K562 (cell line): ENCODE measurements around the gene ROM1. TPM values are rescaled to one million over a fixed set of nuclear protein-coding genes. Genes with fewer than 3 reads are reported as not detected.

Experiments used
- CHCHD3 ChIP-seq: fragments of 250-450 bp; sonication (Bioruptor Pico); IDR thresholded peaks from 2 replicates; pipeline ENCODE4 v2.1.2; 2022; ENCODE audit warnings: mild to moderate bottlenecking
- ELF1 ChIP-seq: fragments of 200-800 bp; sonication (Bioruptor generic); IDR thresholded peaks from 2 replicates; pipeline ENCODE4 v1.6.1; 2016; ENCODE audit warnings: missing genetic modification characterization, missing compliant biosample characterization
- ELF2 ChIP-seq: fragments of 250-450 bp; sonication (Bioruptor Pico); IDR thresholded peaks from 2 replicates; pipeline ENCODE4 v1.5.0; 2021; ENCODE audit warnings: mild to moderate bottlenecking
- FOXM1 ChIP-seq, 2 experiments: fragments of 450-650 bp in 1 of 2; sonication (generic) in 1 of 2; formaldehyde crosslinking in 1 of 2; IDR thresholded peaks; 2 replicates each; pipeline versions ENCODE4 v1.6.1 to v1.9.0; 2017 to 2022; ENCODE audit warnings: low read depth in 2 of 2, mild to moderate bottlenecking in 2 of 2, missing genetic modification reagents in 1 of 2, moderate library complexity in 1 of 2
- HMG20A ChIP-seq: fragments of 450-650 bp; formaldehyde crosslinking; conservative IDR thresholded peaks from 2 replicates; pipeline ENCODE4 v1.4.0; 2020; ENCODE audit warnings: mild to moderate bottlenecking, mixed read lengths
- HNRNPLL ChIP-seq: fragments of 200-400 bp; formaldehyde crosslinking; IDR thresholded peaks from 2 replicates; pipeline ENCODE4 v1.6.1; 2017; ENCODE audit warnings: low read length, low read depth, mild to moderate bottlenecking; ENCODE audit not compliant: poor library complexity, severe bottlenecking
- ILK ChIP-seq: fragments of 450-650 bp; IDR thresholded peaks from 2 replicates; pipeline ENCODE4 v1.6.1; 2016; ENCODE audit warnings: missing genetic modification characterization, low read depth, mild to moderate bottlenecking, missing compliant biosample characterization, moderate library complexity, borderline replicate concordance
- KLF6 ChIP-seq: fragments of 250-450 bp; sonication (Bioruptor Pico); IDR thresholded peaks from 2 replicates; pipeline ENCODE4 v1.4.0; 2020; ENCODE audit warnings: mild to moderate bottlenecking, moderate library complexity, borderline replicate concordance
- MAZ ChIP-seq, 2 experiments: fragments of 450-650 bp in 1 of 2; sonication (generic) in 1 of 2; formaldehyde crosslinking; IDR thresholded peaks in 1 of 2; conservative IDR thresholded peaks in 1 of 2; 2 replicates each; pipeline versions ENCODE4 v1.4.0 to v1.5.0; 2020; ENCODE audit warnings: mild to moderate bottlenecking in 1 of 2, missing genetic modification reagents in 1 of 2
- MTA2 ChIP-seq: fragments of 450-650 bp; IDR thresholded peaks from 2 replicates; pipeline ENCODE4 v1.6.1; 2016; ENCODE audit warnings: low read depth
- PCBP1 ChIP-seq: fragments of 200-400 bp; formaldehyde crosslinking; IDR thresholded peaks from 2 replicates; pipeline ENCODE4 v1.6.1; 2018; ENCODE audit warnings: mild to moderate bottlenecking, low read depth, low read length; ENCODE audit not compliant: poor library complexity, severe bottlenecking
- SMC3 ChIP-seq: conservative IDR thresholded peaks from 2 replicates; pipeline ENCODE4 v1.6.1; 2011; ENCODE audit warnings: low read depth, low read length, improper control_type of control experiment; ENCODE audit not compliant: insufficient read depth
- YY1 ChIP-seq, 3 experiments: IDR thresholded peaks; 2 replicates each; pipeline ENCODE4 v1.6.1; 2011; ENCODE audit warnings: low read length in 2 of 3, mild to moderate bottlenecking in 2 of 3, moderate library complexity in 2 of 3, borderline replicate concordance in 1 of 3, control low read depth in 1 of 3, low read depth in 1 of 3; ENCODE audit not compliant: insufficient read depth in 3 of 3, insufficient replicate concordance in 2 of 3, control insufficient read depth in 1 of 3, insufficient read length in 1 of 3; ENCODE audit errors: extremely low read depth in 1 of 3
- ZNF717 ChIP-seq: fragments of 250-450 bp; sonication (Bioruptor Pico); IDR thresholded peaks from 2 replicates; pipeline ENCODE4 v1.5.0; 2021
- ZNF830 ChIP-seq: fragments of 250-450 bp; sonication (Bioruptor Pico); IDR thresholded peaks from 2 replicates; pipeline ENCODE4 v1.5.0; 2021; ENCODE audit warnings: mild to moderate bottlenecking
- polyA plus RNA-seq, 8 experiments: library from polyadenylated mRNA; depleted of rRNA in 4 of 8; stranded (reverse) in 5 of 8; unstranded in 3 of 8; fragments of >200 nt; fragmentation: Nextera tagmentation in 2 of 8; fragmentation: Illumina TruSeq in 1 of 8; extraction: Ambion mirVana in 2 of 8; extraction: Trizol in 1 of 8; gene quantifications; 2 replicates each; pipeline versions ENCODE4 v1.2.1 to v1.2.3, GENCODE V29; 2011 to 2014; ENCODE audit warnings: inconsistent platforms in 1 of 8, missing spikeins in 1 of 8
- total RNA-seq, 7 experiments: library from RNA; depleted of rRNA in 6 of 7; stranded (reverse); fragments of >200 nt in 6 of 7; fragmentation: Illumina TruSeq in 2 of 7; extraction: Trizol in 2 of 7; gene quantifications; 2 replicates each; pipeline versions ENCODE4 v1.2.1 to v1.2.3, GENCODE V29; 2011 to 2021; ENCODE audit warnings: low replicate concordance in 1 of 7
- TF ChIP-seq, protein P1 (sequence below), 3 experiments: fragments of 200-800 bp in 1 of 3; sonication (Bioruptor generic) in 1 of 3; sonication (generic) in 1 of 3; formaldehyde crosslinking in 1 of 3; IDR thresholded peaks; 2 replicates each; pipeline versions ENCODE4 v1.6.1 to v1.8.0; 2016 to 2022; ENCODE audit warnings: mild to moderate bottlenecking in 2 of 3, missing compliant biosample characterization in 2 of 3, missing genetic modification characterization in 2 of 3, missing genetic modification reagents in 1 of 3
- TF ChIP-seq, protein P2 (sequence below): fragments of 450-650 bp; IDR thresholded peaks from 2 replicates; pipeline ENCODE4 v1.6.1; 2016
- TF ChIP-seq, protein P3 (sequence below), 3 experiments: fragments of 200-800 bp in 1 of 3; fragments of 250-450 bp in 1 of 3; fragments of 450-650 bp in 1 of 3; sonication (Bioruptor Pico) in 1 of 3; sonication (Bioruptor generic) in 1 of 3; formaldehyde crosslinking in 1 of 3; IDR thresholded peaks; 2 replicates each; pipeline versions ENCODE4 v1.6.1 to v1.8.0; 2016 to 2022; ENCODE audit warnings: mild to moderate bottlenecking in 2 of 3, missing genetic modification characterization in 2 of 3, missing compliant biosample characterization in 1 of 3, moderate library complexity in 1 of 3

ROM1 gene
- total and polyA plus RNA-seq, 9 of the 15 experiments (the other 6 are each of a cell fraction or from before 2014, with no cell fraction given): 0.75 to 4.0 (median 2.6) TPM

DNA sequence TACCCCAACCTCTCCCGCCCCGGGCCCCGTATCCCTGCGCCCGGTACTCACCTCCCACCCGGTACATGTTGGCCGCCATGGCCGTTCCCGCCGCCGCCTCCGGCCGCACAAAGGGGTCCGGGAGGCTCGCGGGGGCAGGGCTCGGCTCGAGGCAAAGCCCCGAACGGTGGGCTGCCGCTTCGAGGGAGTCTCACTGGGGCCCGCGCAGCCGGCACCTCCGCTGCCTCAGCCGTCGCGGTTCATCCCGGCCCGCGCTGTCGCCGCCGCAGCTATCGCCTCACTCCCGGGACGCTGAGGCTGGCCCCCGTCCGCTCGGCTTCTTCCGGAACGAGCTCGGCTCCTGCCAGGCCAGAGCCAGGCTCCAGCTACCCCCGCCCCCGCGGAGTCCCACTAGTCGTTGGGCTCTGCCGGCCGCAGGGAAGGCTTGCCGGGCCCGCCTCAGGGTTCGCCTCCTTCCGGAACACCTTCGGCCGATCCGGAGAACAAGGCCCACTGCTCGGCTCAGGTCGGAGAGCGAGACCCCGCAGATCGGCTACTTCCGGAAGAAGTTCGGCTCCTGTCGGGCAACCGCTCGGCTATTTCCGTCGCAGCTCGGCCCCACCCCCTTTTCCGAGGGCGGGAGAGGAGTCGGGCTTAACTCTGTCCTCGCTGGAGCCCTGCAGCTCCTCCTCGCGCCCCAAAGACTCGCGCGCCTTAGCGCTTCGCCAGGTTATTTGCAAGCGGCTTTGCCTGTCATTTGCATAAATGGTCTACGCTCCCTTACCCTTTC lies 11.5 kb upstream of the ROM1 start, which contains the start of gene MTA2 (continued):
- TF ChIP-seq ZNF717 (CRISPR knock-in tag) (no peak), FOXM1 (IDR thresholded peaks at IDR 0.05; ENCODE audit: low read depth) (peak; percentile 65; the same call in 1 of the 2 replicates), FOXM1 (CRISPR knock-in tag; IDR thresholded peaks at IDR 0.05; ENCODE audit: low read depth) (peak; percentile 28; the same call in 1 of the 2 replicates), ILK (tag) (no peak), ZNF830 (CRISPR knock-in tag) (0 out of 2 replicates have a peak, but pooled peaks have one; percentile 36), MTA2 (0 out of 2 replicates have a peak, but pooled peaks have one; percentile 11), ELF1 (tag) (peak; percentile 37; the same call in 1 of the 2 replicates), PCBP1 (peak; percentile 50), YY1 (IDR thresholded peaks at IDR 0.05; ENCODE audit: borderline replicate concordance in 1 of 3, control insufficient read depth in 1 of 3, extremely low read depth in 1 of 3, insufficient read depth in 3 of 3, insufficient read length in 1 of 3, insufficient replicate concordance in 2 of 3, low read depth in 1 of 3, low read length in 2 of 3) (peak in 2 of 3 experiments; percentile 75 to 80), SMC3 (0 out of 2 replicates have a peak, but pooled peaks have one; percentile 2), HNRNPLL (peak; percentile 37), CHCHD3 (CRISPR knock-in tag) (0 out of 2 replicates have a peak, but pooled peaks have one; percentile 21), KLF6 (CRISPR knock-in tag) (no peak), ELF2 (0 out of 2 replicates have a peak, but pooled peaks have one; percentile 27), MAZ (CRISPR knock-in tag; conservative IDR thresholded peaks at IDR 0.05 in 1 of 2, IDR thresholded peaks at IDR 0.05 in 1 of 2) (peak; percentile 72 to 89), HMG20A (CRISPR knock-in tag) (no peak)
- TF ChIP-seq, protein P1, sequence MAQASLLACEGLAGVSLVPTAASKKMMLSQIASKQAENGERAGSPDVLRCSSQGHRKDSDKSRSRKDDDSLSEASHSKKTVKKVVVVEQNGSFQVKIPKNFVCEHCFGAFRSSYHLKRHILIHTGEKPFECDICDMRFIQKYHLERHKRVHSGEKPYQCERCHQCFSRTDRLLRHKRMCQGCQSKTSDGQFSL (CRISPR knock-in tag; IDR thresholded peaks at IDR 0.05): 0 out of 2 replicates have a peak, but pooled peaks have one; percentile 51
- TF ChIP-seq, protein P1 (tag; IDR thresholded peaks at IDR 0.05): no peak
- TF ChIP-seq, protein P2, sequence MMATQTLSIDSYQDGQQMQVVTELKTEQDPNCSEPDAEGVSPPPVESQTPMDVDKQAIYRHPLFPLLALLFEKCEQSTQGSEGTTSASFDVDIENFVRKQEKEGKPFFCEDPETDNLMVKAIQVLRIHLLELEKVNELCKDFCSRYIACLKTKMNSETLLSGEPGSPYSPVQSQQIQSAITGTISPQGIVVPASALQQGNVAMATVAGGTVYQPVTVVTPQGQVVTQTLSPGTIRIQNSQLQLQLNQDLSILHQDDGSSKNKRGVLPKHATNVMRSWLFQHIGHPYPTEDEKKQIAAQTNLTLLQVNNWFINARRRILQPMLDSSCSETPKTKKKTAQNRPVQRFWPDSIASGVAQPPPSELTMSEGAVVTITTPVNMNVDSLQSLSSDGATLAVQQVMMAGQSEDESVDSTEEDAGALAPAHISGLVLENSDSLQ: peak; percentile 70
- TF ChIP-seq, protein P3, sequence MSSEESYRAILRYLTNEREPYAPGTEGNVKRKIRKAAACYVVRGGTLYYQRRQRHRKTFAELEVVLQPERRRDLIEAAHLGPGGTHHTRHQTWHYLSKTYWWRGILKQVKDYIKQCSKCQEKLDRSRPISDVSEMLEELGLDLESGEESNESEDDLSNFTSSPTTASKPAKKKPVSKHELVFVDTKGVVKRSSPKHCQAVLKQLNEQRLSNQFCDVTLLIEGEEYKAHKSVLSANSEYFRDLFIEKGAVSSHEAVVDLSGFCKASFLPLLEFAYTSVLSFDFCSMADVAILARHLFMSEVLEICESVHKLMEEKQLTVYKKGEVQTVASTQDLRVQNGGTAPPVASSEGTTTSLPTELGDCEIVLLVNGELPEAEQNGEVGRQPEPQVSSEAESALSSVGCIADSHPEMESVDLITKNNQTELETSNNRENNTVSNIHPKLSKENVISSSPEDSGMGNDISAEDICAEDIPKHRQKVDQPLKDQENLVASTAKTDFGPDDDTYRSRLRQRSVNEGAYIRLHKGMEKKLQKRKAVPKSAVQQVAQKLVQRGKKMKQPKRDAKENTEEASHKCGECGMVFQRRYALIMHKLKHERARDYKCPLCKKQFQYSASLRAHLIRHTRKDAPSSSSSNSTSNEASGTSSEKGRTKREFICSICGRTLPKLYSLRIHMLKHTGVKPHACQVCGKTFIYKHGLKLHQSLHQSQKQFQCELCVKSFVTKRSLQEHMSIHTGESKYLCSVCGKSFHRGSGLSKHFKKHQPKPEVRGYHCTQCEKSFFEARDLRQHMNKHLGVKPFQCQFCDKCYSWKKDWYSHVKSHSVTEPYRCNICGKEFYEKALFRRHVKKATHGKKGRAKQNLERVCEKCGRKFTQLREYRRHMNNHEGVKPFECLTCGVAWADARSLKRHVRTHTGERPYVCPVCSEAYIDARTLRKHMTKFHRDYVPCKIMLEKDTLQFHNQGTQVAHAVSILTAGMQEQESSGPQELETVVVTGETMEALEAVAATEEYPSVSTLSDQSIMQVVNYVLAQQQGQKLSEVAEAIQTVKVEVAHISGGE (CRISPR knock-in tag; IDR thresholded peaks at IDR 0.05): peak in 1 of 3 experiments; percentile 70; a peak in 2 of 6 replicates
